Measurements from ENCODE around the gene RYR2. TPM values are rescaled to one million over a fixed set of nuclear protein-coding genes. Genes with fewer than 3 reads are reported as not detected.

Gene RYR2
- total RNA-seq, 6 experiments from 2014 or later = 0.02 to 0.43 (median 0.16) TPM

DNA sequence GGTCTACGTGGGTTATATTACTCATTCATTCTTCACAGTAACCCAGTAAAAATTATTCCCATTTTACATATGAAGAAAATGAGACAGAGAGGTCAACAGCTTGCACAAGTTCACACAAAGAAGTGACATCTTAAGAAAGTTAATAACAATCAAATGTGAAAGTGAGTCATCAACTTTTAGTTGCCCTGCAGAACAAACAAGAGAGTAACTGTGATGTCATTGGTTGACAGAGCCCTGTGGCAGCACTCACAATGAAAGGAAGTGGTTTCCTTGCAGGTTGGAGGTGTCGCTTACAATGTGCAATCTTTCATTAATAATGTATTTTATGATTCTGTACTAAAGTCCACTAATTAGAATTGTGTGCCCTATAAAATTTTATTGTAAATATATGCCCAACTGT is 369.6 kb downstream of the RYR2 start:
- no peak for TF ChIP-seq POLR2A (IDR thresholded peaks at IDR 0.05)
- TF ChIP-seq, protein P1, sequence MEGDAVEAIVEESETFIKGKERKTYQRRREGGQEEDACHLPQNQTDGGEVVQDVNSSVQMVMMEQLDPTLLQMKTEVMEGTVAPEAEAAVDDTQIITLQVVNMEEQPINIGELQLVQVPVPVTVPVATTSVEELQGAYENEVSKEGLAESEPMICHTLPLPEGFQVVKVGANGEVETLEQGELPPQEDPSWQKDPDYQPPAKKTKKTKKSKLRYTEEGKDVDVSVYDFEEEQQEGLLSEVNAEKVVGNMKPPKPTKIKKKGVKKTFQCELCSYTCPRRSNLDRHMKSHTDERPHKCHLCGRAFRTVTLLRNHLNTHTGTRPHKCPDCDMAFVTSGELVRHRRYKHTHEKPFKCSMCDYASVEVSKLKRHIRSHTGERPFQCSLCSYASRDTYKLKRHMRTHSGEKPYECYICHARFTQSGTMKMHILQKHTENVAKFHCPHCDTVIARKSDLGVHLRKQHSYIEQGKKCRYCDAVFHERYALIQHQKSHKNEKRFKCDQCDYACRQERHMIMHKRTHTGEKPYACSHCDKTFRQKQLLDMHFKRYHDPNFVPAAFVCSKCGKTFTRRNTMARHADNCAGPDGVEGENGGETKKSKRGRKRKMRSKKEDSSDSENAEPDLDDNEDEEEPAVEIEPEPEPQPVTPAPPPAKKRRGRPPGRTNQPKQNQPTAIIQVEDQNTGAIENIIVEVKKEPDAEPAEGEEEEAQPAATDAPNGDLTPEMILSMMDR (IDR thresholded peaks at IDR 0.05) = no peak
- intact Hi-C loops (cut with DNase I) = no loop called here
- Histone ChIP-seq H3K36me3 (no peaks in the 10 kb centered on the region), H3K4me1 (no peaks in the 10 kb centered on the region), H3K4me3 (no peak overlapping the region), H3K27ac (no peak overlapping the region), H3K27me3 (no peaks in the 10 kb centered on the region), H3K9me3 (no peaks in the 10 kb centered on the region)
- no peak for DNase-seq
- peak in 1 of 4 donors; percentile 34 for ATAC-seq
- WGBS (ENCODE audit: insufficient coverage, low coverage, low lambda C conversion rate, missing lambda C conversion rate) = 43% methylated on average over 2 of the region's 2 CpGs

DNA sequence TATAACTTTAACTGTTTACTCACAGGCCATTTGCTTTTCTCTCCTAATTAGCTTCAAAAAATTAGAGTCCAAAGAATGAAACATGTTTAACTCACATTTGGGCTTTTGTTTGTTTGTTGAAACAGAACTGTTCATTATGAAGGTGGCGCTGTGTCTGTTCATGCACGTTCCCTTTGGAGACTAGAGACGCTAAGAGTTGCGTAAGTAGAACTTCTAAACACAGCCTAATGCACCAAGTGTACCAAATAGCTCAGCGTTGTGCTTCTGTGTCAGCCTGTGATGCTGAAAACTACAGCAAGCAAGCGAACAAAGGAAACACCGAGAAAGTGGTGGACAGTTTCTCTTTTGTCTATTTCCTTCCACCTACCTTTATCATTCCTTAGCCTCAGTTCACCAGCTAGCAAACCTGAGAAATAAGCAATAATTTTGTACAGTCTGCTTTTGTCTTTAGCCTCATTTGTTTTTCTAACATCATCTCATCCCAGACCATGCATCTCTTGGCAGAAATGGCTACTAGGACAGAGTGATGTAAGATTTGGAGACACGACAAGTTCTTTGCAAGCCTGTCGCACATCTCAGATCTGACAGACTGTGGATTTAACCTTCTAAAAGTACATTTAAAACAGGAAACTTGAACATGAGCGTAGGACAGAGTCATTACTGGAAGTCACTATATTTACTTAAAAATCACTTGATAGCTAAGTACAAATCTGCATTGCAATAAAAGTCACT is 375.1 kb downstream of the RYR2 start:
- 70% methylated on average over 10 of the region's 10 CpGs for WGBS (ENCODE audit: insufficient coverage, low coverage, low lambda C conversion rate, missing lambda C conversion rate)
- H3K36me3 ChIP-seq = no peaks in the 10 kb centered on the region
- no peaks in the 10 kb centered on the region for H3K9me3 ChIP-seq
- no peak overlapping the region for H3K4me3 ChIP-seq
- H3K27ac ChIP-seq = no peak overlapping the region
- no peak for TF ChIP-seq POLR2A (IDR thresholded peaks at IDR 0.05)
- TF ChIP-seq, protein P1 (IDR thresholded peaks at IDR 0.05) = no peak
- ATAC-seq = no peak
- intact Hi-C loops (cut with DNase I) = no loop called here
- no peaks in the 10 kb centered on the region for H3K27me3 ChIP-seq
- no peaks in the 10 kb centered on the region for H3K4me1 ChIP-seq
- DNase-seq = no peak

DNA sequence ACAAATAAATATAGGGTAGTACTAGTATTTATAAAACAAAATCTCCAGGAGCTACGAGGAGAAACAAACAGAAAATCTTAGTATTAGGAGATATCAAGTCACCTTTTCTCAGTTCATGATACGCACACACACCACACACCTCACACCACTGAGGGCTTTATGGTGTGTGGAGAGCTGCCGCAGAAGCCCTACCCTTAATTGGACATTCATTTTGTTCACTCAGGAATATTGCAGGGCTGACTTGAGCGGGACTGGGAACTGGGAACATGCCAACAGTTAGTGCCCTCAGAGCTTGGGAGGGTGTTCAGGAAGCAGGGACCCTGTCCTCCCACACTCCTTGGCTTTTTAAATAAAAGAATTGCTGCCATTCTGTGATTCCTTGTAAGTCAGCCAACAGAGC is 386.8 kb downstream of the RYR2 start:
- ATAC-seq (no peak), DNase-seq (no peak)
- 51% methylated on average over 4 of the region's 4 CpGs for WGBS (ENCODE audit: insufficient coverage, low coverage, low lambda C conversion rate, missing lambda C conversion rate)
- Histone ChIP-seq H3K4me3 (no peak overlapping the region), H3K27ac (no peak overlapping the region), H3K4me1 (no peaks in the 10 kb centered on the region), H3K9me3 (no peaks in the 10 kb centered on the region), H3K36me3 (no peaks in the 10 kb centered on the region), H3K27me3 (no peaks in the 10 kb centered on the region)
- TF ChIP-seq, protein P1 (IDR thresholded peaks at IDR 0.05) = no peak
- TF ChIP-seq POLR2A (IDR thresholded peaks at IDR 0.05) = no peak
- intact Hi-C loops (cut with DNase I) = no loop called here

DNA sequence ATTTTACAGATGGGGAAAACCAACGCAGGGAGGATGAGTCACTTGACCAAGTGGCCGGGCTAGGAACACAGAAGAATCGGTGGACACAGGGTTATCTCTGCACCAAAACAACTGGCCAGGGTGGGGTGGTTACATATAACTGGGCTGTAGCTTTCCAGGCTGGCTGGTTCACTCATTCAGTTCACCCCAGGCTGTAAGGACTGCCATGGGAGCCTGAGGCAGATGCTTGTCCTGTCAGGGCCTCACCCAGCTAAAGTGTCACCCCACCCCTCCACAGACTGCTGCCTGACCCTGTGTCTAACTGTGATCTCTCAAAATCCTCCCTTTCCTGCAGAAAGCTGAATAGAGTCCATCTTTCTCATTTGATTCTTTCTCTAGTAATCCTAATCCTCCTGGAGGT is 387.3 kb downstream of the RYR2 start:
- H3K4me1 ChIP-seq = no peaks in the 10 kb centered on the region
- no peak for ATAC-seq
- no peak overlapping the region for H3K4me3 ChIP-seq
- H3K9me3 ChIP-seq = no peaks in the 10 kb centered on the region
- no peaks in the 10 kb centered on the region for H3K27me3 ChIP-seq
- 45% methylated on average over 2 of the region's 3 CpGs for WGBS (ENCODE audit: insufficient coverage, low coverage, low lambda C conversion rate, missing lambda C conversion rate)
- DNase-seq = no peak
- H3K36me3 ChIP-seq = no peaks in the 10 kb centered on the region
- intact Hi-C loops (cut with DNase I) = no loop called here
- TF ChIP-seq, protein P1 (IDR thresholded peaks at IDR 0.05) = no peak
- no peak for TF ChIP-seq POLR2A (IDR thresholded peaks at IDR 0.05)
- H3K27ac ChIP-seq = no peak overlapping the region
